Keratinocyte (primary cell): ENCODE measurements around the gene MTUS2. TPM values are rescaled to one million over a fixed set of nuclear protein-coding genes. Genes with fewer than 3 reads are reported as not detected.

Experiments used
- DNase-seq: peaks from one replicate; pipeline ENCODE4 v3.0.0-alpha.2; 2011; ENCODE audit warnings: low read depth, missing footprints, low spot score
- FAIRE-seq: peaks from 2 replicates; lab custom pipeline; 2011; peaks lifted over from hg19 to GRCh38; lab: Jason Lieb, UNC
- H2AFZ ChIP-seq: 2 replicates; pipeline ENCODE4 v1.6.0; 2012; ENCODE audit warnings: low read length, control low read depth, inconsistent platforms; ENCODE audit not compliant: control insufficient read depth
- H3K27ac ChIP-seq: 2 replicates; pipeline ENCODE4 v1.5.1; 2011; ENCODE audit warnings: low read length; ENCODE audit not compliant: control insufficient read depth, insufficient read depth
- H3K27me3 ChIP-seq: 3 replicates; pipeline ENCODE4 v1.6.0; 2011; ENCODE audit warnings: low read length; ENCODE audit not compliant: control insufficient read depth, insufficient read depth; ENCODE audit errors: extremely low read depth
- H3K36me3 ChIP-seq, 2 experiments: 2 replicates in 1 of 2; 3 replicates in 1 of 2; pipeline ENCODE4 v1.5.1; 2011; ENCODE audit warnings: low read length in 2 of 2, mild to moderate bottlenecking in 1 of 2; ENCODE audit not compliant: control insufficient read depth in 2 of 2, insufficient read depth in 2 of 2; ENCODE audit errors: extremely low read depth in 1 of 2
- H3K4me1 ChIP-seq: 3 replicates; pipeline ENCODE4 v1.5.1; 2011; ENCODE audit warnings: low read length; ENCODE audit not compliant: control insufficient read depth, insufficient read depth; ENCODE audit errors: extremely low read depth
- H3K4me2 ChIP-seq: 3 replicates; pipeline ENCODE4 v1.6.0; 2011; ENCODE audit warnings: low read depth, low read length; ENCODE audit not compliant: control insufficient read depth, insufficient read depth; ENCODE audit errors: extremely low read depth
- H3K4me3 ChIP-seq, 3 experiments: fragments of 200-600 bp in 1 of 3; sonication (generic) in 1 of 3; 2 replicates in 2 of 3; 3 replicates in 1 of 3; pipeline ENCODE4 v1.5.1; 2011 to 2016; ENCODE audit warnings: low read length in 3 of 3, mild to moderate bottlenecking in 3 of 3, control low read depth in 2 of 3, inconsistent platforms in 1 of 3, low read depth in 1 of 3, mixed read lengths in 1 of 3, mixed run types in 1 of 3, moderate library complexity in 1 of 3; ENCODE audit not compliant: control insufficient read depth in 2 of 3, insufficient read depth in 2 of 3; ENCODE audit errors: extremely low read depth in 1 of 3
- H3K79me2 ChIP-seq: 2 replicates; pipeline ENCODE4 v1.6.0; 2012; ENCODE audit warnings: low read length; ENCODE audit not compliant: control insufficient read depth, insufficient read depth
- H3K9ac ChIP-seq: 3 replicates; pipeline ENCODE4 v1.6.0; 2011; ENCODE audit warnings: low read length; ENCODE audit not compliant: control insufficient read depth, insufficient read depth; ENCODE audit errors: extremely low read depth
- H3K9me1 ChIP-seq: 3 replicates; pipeline ENCODE4 v1.6.0; 2011; ENCODE audit warnings: low read length; ENCODE audit not compliant: control insufficient read depth, insufficient read depth; ENCODE audit errors: extremely low read depth
- H3K9me3 ChIP-seq: 2 replicates; pipeline ENCODE4 v1.5.1; 2012; ENCODE audit warnings: low read depth, low read length; ENCODE audit not compliant: control insufficient read depth
- H4K20me1 ChIP-seq: 3 replicates; pipeline ENCODE4 v1.6.0; 2011; ENCODE audit warnings: low read length; ENCODE audit not compliant: control insufficient read depth, insufficient read depth; ENCODE audit errors: extremely low read depth
- EZH2 ChIP-seq: IDR thresholded peaks from one replicate; pipeline ENCODE4 v1.6.1; 2012; ENCODE audit warnings: inconsistent platforms, mild to moderate bottlenecking, low read length, moderate library complexity
- dilution Hi-C: fragments of 300-500 bp; cut with MboI; formaldehyde crosslinking; loops from one replicate; pipeline ENCODE4 v1.7.0; 2020; ENCODE audit warnings: low sequenced_read_pairs; ENCODE audit not compliant: extremely low pct_ligation_motif_present
- polyA plus RNA-seq, 5 experiments: library from polyadenylated mRNA; depleted of rRNA in 3 of 5; stranded (reverse) in 3 of 5; stranded (forward) in 1 of 5; unstranded in 1 of 5; fragments of >200 nt; gene quantifications; 1 replicate in 1 of 5; 2 replicates in 3 of 5; 3 replicates in 1 of 5; pipeline versions ENCODE4 v1.2.1 to v1.2.3, GENCODE V29; 2011 to 2012; ENCODE audit warnings: missing spikeins in 2 of 5, low read depth in 1 of 5, low replicate concordance in 1 of 5
- TF ChIP-seq, protein P1 (sequence below), 3 experiments: IDR thresholded peaks in 1 of 3; conservative IDR thresholded peaks in 1 of 3; optimal IDR thresholded peaks in 1 of 3; 2 replicates in 2 of 3; 3 replicates in 1 of 3; pipeline versions ENCODE3 to v1.5.1; 2011; ENCODE audit warnings: low read length in 3 of 3, mild to moderate bottlenecking in 3 of 3, moderate library complexity in 2 of 3, control low read depth in 1 of 3, inconsistent platforms in 1 of 3; ENCODE audit not compliant: insufficient read depth in 2 of 3; ENCODE audit errors: extremely low read depth in 1 of 3

MTUS2 gene
- polyA plus RNA-seq, 1 donor (not counting 4 experiments of a cell fraction or from before 2014, with no cell fraction given): 0.17 TPM

GRCh38 chr13:28819735-28820098 lies 422 bp upstream of the MTUS2 start:
- FAIRE-seq: no peak
- H3K27ac ChIP-seq: no peak overlapping the region
- no peak for DNase-seq

DNA sequence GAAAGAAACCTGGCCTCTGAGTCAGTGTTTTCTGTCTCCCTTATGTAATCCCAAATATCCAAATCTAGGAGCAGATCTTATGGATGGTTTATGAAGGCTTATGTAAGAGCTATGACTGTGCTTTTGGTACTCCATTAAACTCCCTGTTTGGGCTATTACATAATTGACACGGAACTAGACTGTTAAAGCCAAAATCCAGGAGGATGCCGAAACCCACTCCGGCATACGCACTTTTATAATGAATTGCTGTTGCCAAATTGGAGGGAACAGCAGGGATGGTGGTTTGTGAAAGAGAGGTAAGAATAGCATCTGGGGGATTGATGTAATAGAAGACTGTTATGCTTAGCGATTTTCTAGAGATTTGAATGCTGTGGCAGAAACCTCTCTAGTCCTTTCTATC lies 2.0 kb downstream of the MTUS2 start:
- H3K36me3 ChIP-seq: no peaks in the 10 kb centered on the region
- no peak overlapping the region for H3K4me2 ChIP-seq
- TF ChIP-seq EZH2: no peak
- TF ChIP-seq, protein P1, sequence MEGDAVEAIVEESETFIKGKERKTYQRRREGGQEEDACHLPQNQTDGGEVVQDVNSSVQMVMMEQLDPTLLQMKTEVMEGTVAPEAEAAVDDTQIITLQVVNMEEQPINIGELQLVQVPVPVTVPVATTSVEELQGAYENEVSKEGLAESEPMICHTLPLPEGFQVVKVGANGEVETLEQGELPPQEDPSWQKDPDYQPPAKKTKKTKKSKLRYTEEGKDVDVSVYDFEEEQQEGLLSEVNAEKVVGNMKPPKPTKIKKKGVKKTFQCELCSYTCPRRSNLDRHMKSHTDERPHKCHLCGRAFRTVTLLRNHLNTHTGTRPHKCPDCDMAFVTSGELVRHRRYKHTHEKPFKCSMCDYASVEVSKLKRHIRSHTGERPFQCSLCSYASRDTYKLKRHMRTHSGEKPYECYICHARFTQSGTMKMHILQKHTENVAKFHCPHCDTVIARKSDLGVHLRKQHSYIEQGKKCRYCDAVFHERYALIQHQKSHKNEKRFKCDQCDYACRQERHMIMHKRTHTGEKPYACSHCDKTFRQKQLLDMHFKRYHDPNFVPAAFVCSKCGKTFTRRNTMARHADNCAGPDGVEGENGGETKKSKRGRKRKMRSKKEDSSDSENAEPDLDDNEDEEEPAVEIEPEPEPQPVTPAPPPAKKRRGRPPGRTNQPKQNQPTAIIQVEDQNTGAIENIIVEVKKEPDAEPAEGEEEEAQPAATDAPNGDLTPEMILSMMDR (optimal IDR thresholded peaks at IDR 0.05 in 1 of 3, IDR thresholded peaks at IDR 0.05 in 1 of 3, conservative IDR thresholded peaks at IDR 0.05 in 1 of 3; ENCODE audit: extremely low read depth in 1 of 3, insufficient read depth in 2 of 3, low read length in 3 of 3): no peak
- H3K9me1 ChIP-seq: no peaks in the 10 kb centered on the region
- H3K79me2 ChIP-seq: no peaks in the 10 kb centered on the region
- H2AFZ ChIP-seq: no peak overlapping the region
- H3K27ac ChIP-seq: no peak overlapping the region
- H3K9ac ChIP-seq: no peak overlapping the region
- H3K4me1 ChIP-seq: peaks cover 3% of the 10 kb centered on the region
- dilution Hi-C loops: no loop called here
- no peak overlapping the region for H3K4me3 ChIP-seq
- no peaks in the 10 kb centered on the region for H3K9me3 ChIP-seq
- FAIRE-seq: no peak
- no peak for DNase-seq
- H4K20me1 ChIP-seq: no peaks in the 10 kb centered on the region
- H3K27me3 ChIP-seq: peaks cover 40% of the 10 kb centered on the region

More at GRCh38 chr13:28819735-28820098, 422 bp upstream of the MTUS2 start:
- TF ChIP-seq EZH2: no peak
- TF ChIP-seq, protein P1 (optimal IDR thresholded peaks at IDR 0.05 in 1 of 3, IDR thresholded peaks at IDR 0.05 in 1 of 3, conservative IDR thresholded peaks at IDR 0.05 in 1 of 3; ENCODE audit: extremely low read depth in 1 of 3, insufficient read depth in 2 of 3, low read length in 3 of 3): peak in 2 of 3 experiments; percentile 28 to 58
- H3K4me2 ChIP-seq: peak overlapping the region; percentile 46
- H2AFZ ChIP-seq: no peak overlapping the region
- no peak overlapping the region for H3K4me3 ChIP-seq
- H3K9me1 ChIP-seq: no peaks in the 10 kb centered on the region
- H3K4me1 ChIP-seq: peaks cover 3% of the 10 kb centered on the region
- no peak overlapping the region for H3K9ac ChIP-seq
- H4K20me1 ChIP-seq: no peaks in the 10 kb centered on the region
- no peaks in the 10 kb centered on the region for H3K9me3 ChIP-seq
- no peaks in the 10 kb centered on the region for H3K36me3 ChIP-seq
- dilution Hi-C loops: no loop called here
- peaks cover 40% of the 10 kb centered on the region for H3K27me3 ChIP-seq
- H3K79me2 ChIP-seq: no peaks in the 10 kb centered on the region
